NCI-H2029 (cell line): ENCODE data around the gene MAPK8.
A peak's percentile ranks its signal among the peaks of the same experiment; 100 is the strongest.
"Not testable (repeated sequence)": the region's sequence is repeated elsewhere in the genome, so short reads cannot be mapped to it uniquely, and the experiment has no call there.

ENCODE experiments used
- DNase-seq: peaks from one replicate; lab custom pipeline; 2025; lab: John Stamatoyannopoulos, UW

MAPK8 gene

DNA sequence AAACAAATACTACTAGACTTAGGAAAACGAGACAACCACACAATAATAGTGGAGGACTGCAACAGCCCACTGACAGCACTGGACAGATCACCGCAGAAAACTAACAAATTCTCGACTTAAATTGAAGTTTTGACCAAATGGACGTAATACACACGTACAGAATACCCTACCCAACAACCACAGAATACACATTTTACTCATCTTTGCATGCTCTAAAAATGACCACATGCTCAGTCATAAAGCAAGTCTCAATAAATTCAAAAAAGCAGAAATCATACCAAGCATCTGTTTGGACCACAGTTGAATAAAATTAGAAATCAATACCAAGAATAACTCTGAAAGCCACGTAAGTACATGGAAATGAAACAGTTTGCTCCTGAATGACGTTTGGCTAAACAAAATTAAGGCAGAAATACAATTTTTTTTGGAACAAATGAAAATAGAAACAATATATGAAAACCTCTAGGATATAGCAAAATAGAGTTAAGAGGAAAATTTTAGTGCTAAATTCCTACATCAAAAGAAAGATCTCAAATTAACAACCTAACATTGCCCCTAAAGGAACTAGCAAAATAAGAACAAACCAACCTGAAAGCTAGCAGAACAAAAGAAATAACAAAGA lies 30.6 kb downstream of the MAPK8 start:
- DNase-seq, result no peak

DNA sequence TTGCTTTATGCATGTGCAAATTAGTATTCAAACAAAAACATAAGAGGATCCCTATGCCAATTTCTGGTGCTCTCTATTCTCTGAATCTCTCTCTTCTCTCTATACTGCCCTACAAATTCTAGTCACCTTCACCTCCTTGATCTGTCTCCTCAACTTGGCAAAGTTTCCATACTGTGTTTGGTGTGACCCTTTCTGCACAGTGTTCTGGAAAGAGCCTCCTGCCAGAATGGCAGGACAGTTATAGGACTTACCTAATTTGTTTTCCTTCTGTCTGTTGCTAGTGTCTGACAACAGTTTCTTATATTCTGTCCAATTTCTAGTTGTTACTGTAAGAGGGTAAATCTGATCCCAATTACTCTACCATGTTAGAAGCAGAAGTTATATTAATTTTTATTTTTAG lies 34.3 kb downstream of the MAPK8 start:
- DNase-seq, result no peak

DNA sequence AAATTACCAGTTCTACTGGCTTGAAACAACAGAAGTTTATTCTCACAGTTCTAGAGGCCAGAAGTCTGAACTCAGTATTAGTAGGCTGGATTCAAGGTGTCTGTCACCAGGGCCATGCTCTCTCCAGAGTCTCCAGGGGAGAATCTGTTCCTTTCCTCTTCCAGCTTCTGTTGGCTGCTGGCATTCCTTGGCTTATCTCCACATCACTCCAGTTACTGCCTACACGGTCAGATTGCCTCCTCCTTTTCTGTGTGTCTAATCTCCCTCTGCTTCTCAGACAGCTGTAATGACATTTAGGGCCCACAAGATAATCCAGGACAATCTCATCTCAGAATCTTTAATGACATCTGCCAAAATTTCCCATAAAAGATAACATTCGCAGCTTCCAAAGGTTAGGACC lies 36.6 kb downstream of the MAPK8 start:
- no peak for DNase-seq

DNA sequence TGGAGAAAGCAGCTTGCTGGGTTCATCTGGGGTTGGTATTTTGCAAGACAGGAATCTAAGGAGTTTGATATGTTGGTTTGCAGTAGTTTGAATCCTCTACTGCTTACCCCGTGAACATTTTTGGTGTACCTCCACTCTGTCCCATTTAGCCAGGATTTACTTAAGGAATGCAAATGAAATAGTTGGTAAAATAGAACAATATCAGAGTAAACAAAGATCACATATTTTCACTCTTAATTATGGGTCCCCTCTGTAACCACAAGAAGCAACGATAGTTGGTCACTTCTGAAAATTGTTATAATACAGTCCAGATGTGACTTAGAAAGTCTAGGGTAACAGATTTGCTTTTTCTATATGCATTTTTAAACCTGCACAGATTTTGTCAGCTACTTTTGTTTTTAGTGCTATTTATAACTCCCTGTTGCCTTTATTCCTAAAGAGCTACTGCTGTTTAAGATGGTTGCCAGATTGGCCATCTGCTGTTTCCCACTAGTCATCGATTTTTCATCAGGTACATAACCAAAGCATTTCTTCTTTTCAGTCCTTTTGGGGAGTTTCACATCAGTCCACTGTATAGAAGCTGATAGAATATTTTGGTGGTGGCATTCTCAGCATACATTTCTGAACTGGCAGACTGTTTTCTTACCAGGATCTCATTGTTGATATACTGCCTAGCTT lies 37.6 kb downstream of the MAPK8 start:
- no peak for DNase-seq

DNA sequence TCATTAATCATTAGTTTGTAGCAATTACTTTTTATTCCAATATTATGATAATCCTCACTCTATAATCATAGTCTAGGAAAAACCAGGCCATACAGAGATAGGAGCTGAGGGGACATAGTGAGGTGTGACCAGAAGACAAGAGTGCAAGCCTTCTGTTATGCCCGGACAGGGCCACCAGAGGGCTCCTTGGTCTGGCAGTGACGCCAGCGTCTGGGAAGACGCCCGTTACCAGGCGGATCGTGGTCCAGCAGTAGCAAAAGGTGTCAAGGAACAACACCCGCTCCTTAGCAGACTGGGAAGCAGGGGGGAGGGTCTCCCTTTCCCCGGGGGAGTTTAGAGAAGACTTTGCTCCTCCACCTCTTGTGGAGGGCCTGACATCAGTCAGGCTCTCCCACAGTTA lies 39.8 kb downstream of the MAPK8 start:
- DNase-seq, result not testable (repeated sequence)

DNA sequence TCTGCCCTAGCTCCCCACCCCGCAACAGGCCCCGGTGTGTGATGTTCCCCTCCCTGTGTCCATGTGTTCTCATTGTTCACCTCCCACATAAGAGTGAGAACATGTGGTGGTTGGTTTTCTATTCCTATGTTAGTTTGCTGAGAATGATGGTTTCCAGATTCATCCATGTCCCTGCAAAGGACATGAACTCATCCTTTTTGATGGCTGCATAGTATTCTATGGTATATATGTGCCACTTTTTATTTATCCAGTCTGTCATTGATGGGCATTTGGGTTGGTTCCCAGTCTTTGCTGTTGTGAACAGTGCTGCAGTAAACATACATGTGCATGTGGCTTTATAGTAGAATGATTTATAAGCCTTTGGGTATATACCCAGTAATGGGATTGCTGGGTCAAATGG lies 41.1 kb downstream of the MAPK8 start:
- DNase-seq, result not testable (repeated sequence)

DNA sequence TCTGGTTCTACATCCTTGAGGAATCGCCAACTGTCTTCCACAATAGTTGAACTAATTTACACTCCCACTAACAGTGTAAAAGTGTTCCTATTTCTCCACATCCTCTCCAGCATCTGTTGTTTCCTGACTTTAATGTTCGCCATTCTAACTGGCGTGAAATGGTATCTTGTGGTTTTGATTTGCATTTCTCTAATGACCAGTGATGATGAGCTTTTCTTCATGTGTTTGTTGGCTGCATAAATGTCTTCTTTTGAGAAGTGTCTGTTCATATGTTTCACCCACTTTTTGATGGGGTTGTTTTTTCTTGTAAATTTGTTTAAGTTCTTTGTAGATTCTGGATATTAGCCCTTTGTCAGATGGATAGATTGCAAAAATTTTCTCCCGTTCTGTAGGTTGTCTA lies 41.5 kb downstream of the MAPK8 start:
- not testable (repeated sequence) for DNase-seq

DNA sequence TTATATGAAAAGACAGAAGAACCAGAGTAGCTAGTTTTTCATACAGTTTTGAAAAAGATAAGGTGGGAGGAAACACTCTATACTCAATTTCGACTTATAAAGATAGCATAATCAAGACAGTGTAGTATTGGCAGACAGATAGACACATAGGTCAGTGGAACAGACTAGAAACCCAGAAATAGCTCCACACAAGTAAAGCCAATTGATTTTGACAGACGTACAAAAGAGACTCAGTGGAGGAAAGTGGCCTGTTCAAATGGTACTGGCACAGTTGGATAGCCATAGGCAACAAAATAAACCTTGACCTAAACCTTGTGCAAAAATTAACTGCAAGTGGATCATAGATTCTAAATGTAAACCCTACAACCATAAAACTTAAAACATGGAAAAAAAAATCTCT lies 46.8 kb downstream of the MAPK8 start:
- DNase-seq, result no peak

DNA sequence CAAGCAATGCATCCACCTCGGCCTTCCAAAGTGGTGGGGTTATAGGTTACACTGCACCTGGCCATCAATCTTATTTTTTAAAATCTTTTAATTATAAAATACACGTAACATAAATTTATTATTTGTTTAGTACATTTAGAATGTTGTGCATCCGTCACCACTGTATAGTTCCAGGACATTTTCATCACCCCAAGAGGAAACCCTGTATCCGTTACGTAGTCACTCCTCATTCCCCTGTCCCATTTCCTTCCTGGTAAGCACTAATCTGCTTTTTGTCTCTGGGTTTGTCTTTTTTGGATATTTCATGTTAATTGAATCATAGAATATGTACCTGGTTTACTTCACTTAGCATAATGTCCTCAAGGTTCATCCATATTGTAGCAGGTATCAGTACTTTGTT lies 51.2 kb downstream of the MAPK8 start:
- DNase-seq, result no peak

DNA sequence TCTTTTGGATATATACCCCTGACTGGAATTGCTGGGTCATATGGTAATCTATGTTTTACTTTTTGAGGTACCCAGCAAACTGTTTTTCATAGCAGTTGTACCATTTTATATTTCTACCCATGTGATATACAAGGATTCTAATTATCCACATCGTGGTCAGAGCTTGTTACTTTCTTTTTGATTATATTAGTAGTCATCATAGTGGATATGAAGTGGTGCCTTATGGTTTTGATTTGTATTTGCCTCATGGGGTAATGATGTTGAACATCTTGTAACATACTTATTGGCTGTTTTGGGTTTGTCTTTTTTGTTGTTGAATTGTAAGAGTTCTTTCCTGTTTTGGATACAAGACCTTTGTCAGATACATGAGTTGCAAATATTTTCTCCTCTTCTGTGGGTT lies 51.7 kb downstream of the MAPK8 start:
- no peak for DNase-seq

DNA sequence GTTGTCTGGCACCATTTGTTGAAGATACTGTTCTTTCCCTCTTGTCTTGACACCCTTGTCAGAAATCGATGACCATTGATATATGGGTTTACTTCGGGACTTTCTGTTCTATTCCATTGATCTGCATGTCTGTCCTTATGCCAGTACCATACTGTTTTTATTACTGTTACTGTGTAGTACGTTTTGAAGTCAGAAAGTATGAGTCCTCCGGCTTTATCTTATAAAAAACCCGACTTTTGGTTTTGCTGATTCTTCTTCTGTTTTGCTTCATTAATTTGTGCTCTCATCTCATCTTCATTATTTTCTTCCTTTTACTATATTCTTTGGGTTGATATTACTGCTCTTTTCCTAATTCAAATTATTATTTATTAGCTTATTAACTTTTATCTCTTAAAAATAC lies 52.4 kb downstream of the MAPK8 start:
- DNase-seq, result no peak

DNA sequence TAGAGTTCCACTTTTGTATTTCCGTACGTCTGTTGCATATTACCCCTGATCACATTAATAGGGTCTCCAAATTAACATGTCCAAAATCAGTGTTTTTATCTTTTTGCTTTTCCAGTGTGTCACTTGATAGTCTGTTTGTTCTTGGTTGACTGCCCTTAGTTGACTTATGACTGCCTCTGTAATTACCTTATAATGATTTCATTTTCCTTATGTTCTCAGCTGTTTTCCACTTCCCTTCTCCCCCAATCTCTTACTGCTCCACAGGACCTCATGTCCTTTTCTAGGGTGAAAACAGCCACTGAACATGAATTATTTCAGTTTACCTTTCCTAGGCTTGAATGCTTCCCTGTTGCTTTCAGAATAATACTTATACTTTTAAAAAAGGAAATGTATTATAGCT lies 54.7 kb downstream of the MAPK8 start:
- DNase-seq, result no peak

DNA sequence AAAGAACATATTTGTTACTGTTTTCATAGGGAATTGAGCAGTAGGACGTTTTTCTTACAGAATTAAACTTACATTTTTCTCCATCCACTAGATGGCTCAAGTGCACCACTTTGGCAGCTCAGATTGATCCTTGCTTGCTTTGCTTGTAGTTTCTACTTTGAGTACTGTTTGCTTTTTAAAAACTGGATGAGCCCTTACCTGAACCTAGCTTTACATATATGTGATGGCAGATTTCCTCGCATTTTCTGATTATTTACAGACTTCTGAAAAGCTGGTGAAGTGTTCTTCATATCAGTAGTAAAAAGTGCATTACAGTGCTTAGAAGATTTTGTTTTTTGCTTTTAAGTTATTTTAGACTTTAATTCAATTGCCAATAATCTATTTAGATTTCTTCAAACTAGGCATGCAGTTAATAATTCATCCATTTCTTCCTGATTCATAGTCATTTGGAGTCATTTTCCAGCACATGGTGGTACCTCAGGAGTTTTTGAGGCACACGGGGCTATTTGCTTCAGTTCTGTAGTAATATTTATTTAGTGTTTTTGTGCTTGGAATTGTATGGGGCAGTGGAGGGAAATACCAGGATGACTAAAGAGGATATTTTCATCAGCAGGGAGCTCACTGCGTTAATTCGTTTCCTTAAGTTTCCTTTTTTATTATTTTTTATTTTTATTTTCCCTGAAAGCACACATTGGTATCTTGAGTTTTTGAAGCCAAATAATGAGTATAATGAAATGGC lies 57.3 kb downstream of the MAPK8 start:
- peak; percentile 24 for DNase-seq

DNA sequence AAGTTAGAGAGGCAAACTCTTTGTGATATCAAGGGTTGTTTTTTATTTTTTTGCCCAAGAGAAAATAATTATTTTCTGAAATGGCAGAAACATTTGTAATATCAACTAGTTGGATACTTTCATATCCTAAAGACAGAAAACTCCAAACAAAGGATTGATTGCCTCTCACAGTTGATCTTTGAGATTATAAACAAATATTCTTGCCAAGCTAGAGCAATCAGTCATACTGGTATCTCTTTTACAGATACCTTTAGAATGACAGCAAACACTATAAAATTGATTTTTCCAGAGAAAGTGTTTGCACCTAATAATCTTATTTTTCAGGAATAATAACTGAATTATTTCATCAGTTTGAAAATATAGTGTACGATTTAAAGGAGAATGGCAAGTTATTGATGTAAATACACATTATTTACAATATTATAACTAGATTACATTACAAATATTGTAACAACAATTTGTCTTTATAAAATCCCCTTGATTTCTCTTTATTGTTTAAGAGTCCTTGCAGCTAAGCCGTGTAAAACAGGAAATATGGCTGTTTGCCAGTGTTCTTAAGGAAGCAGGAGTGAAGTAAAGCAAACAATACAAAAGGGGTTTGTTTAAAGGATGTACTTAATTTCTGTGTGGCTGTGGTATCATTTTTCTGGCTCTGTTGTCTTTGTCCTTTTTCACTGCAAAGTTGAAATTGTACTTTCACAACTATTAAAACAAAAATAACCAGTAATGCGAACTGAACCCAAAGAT lies 58.4 kb downstream of the MAPK8 start:
- DNase-seq, result peak; percentile 36

DNA sequence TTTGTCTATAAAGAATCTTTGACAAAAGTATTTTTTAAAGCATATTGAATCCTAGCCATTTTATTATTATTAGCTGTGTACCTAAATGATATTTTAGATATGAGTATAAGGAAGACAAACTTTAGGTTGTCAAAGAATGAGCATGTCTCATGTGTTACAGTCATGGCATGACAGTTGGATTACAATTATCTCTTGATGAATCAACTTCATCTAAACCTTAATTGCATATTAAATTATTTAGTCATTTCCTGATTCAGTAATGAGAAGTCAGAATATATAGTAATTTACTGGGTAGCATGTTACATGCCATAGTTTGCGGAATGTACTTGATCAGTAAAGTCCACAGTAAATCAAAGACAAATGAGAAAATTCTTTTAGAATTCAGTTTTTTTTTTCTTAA lies 59.2 kb downstream of the MAPK8 start:
- no peak for DNase-seq

DNA sequence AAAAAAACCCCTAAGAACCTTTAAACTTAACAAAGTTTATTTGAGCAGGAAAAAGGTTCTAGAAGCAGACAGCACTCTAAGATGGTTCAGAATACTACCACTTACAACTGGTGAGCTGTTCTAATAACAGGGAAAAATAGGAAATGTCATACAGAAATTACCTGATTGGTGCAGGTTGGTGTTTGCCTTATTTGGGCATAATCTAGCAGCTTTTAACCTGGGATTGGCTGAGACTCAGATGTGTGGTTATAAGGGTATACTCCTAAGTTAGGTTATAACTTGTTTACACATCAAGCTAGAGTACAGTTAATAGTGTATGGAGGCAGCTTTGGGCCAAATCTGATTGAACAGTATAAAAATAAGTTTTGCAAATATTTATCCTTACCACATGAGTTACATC lies 59.8 kb downstream of the MAPK8 start:
- no peak for DNase-seq

DNA sequence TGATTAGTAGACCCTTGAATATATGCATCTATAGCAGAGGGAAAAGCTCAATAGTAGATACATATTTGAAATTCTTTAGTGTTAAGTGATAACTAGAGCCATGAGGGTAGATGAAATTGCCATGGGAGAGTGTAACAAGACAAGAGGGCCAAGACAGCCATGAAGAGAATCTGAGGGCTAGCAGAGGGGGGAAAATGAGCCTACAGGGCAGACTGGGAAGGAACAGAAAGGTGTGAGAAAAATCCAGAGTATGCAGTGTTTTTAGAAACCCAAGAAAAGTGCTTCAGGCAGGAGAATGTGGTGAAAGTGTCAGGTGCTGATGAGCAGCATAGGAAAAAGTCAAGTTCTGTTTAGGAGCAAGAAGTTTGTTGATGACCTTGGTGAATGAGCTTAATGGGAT lies 63.0 kb downstream of the MAPK8 start:
- DNase-seq, result no peak

DNA sequence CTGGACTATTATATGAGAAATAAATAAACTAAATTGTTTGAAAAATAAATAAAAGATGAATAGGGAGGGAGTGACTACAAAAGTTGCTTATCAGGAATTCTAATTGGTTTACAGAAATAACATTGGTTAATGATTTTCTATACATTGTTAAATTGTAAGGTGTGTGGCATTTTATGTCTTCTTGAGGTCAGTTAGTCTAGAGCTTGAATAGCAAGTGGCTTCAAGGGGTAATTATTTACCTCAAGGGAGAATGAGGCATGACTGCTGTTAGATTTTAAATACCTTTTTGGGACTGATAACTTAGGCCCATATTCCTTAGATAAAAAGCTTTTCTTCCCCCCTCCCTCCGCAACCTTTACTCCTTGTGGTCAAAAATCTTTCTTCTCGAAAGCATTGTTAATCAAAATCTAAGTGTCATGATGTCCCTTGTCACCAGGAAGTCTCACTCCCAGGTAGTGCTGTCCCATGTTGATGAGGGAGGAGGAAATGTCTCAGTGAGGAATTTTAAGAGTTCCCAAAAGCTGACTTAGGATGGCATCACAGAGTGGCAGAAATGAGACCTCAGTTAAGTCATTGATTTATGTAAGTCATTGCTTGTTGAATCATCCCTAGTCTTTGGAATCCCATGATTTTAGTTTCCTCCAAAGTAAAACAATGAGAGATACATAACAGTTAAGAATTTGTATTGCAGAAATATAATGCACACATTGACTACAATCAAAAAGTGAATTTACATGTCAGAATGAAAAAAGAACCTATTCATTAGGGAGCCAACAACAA lies 71.5 kb downstream of the MAPK8 start:
- DNase-seq, result no peak

DNA sequence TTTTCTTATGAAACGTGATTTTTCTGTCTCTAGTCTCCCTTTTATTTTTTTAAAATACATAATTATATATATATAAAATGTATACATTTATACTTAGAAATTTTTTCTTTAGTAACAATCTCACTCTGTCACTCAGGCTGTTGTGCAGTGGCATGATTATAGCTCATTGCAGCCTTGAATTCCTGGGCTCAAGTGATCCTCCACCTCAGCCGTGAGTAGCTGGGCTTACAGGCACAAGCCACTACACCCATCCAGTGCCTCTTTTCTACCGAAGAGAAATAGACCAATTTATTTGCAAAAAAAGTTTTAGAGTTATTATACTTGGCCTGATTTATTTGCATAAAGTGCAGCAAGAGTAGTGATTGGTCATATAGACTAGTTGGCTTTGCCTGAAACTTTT lies 72.2 kb downstream of the MAPK8 start:
- DNase-seq, result no peak

DNA sequence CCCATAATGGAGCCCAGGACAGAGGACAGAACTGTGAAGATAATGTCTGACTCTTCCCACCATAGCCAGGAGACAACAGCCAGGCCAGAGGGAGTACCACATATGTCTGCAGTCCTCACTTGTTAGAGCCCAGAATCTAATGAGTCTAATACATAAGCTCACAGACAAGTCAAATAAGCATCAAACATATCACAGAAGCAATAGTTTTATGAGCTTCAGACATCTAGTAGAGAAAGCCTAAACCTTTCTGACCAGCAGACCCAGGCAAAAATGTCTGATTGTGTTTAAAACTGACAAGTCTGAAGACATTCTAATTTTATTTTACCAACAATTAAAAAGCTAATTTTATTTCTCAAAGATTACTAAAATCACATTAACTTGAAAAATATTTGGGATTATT lies 75.5 kb downstream of the MAPK8 start:
- no peak for DNase-seq

DNA sequence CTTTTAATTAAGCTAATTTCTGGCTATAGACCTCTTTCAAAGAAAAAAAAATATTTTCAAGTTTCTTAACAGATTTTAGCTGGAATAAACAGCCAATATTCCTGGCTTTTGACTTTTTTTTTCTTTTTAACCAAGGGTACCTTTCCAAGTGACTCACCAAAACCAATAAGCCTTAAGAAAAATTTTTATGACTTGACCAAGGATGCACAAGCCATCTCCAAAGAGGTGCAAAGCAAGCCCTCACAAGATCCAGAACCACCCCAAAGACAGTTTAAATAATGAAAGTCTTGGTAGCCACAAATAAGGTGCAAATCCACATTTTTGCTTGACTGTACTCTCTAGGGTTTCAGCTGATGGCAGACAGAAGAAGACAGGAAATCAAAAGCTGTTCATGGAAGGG lies 76.5 kb downstream of the MAPK8 start:
- DNase-seq, result no peak

DNA sequence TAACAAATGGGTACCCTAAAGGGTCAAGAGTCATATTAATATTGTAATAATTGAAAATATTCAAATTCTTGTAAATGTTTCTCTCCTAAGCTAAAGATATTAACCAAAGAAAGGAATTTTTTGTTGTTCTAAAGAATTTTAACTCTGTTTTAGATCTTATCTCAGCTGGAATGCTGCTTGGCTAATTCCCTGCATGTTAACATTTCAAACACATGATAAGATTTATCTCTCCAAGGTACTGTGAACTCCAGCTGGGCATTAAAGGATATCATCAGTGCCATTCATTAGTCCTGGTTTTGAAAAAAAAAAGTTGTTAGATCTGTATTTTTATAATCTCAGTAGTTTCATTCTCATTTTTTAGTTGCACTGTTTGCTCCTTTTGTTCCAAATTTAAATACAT lies 76.9 kb downstream of the MAPK8 start:
- DNase-seq, result no peak
